K562 (cell line): ENCODE data around the gene CR2. TPM values are rescaled to one million over a fixed set of nuclear protein-coding genes. Genes with fewer than 3 reads are reported as not detected.

ENCODE experiments used
- ATAC-seq: fragments of 200-7000 bp; cut with Tn5 transposase; 3 replicates; pipeline ENCODE4 v1.9.1; 2020; ENCODE audit warnings: moderate library complexity
- BruUV-seq: library from RNA; stranded (reverse); fragments of 400-500 nt; replicated peaks from 2 replicates; lab custom pipeline; 2021; lab: Mats Ljungman, UMichigan
- CTCF ChIA-PET: fragments of 300-600 bp; formaldehyde crosslinking; extraction: SDS; loops from one replicate; lab custom pipeline; 2021; ENCODE audit warnings: low intra/inter-chr PET ratio; lab: Yijun Ruan, JAX
- POLR2A ChIA-PET: fragments of 300-600, 350-650 bp; sonication (Branson Sonifier 250); formaldehyde crosslinking; extraction: SDS; loops from one replicate; lab custom pipeline; 2021; ENCODE audit warnings: antibody characterized with exemption, inconsistent platforms; lab: Yijun Ruan, JAX
- DNase-seq, 4 experiments: peaks; one replicate each; pipeline versions ENCODE4 v3.0.0 to v3.0.0-alpha.2; 2011 to 2018; ENCODE audit warnings: low spot score in 3 of 4, mixed read lengths in 3 of 4; ENCODE audit errors: extremely low read depth in 1 of 4
- FAIRE-seq: peaks from 2 replicates; lab custom pipeline; 2011; peaks lifted over from hg19 to GRCh38; lab: Jason Lieb, UNC
- H2AFZ ChIP-seq: 2 replicates; pipeline ENCODE4 v1.6.0; 2011; ENCODE audit warnings: low read depth, low read length, control low read depth, inconsistent platforms
- H3K27ac ChIP-seq: fragments of 200-600 bp; 3 replicates; pipeline ENCODE4 v1.8.0; 2011; ENCODE audit warnings: low read depth, mild to moderate bottlenecking, control low read depth, inconsistent platforms, low read length, moderate library complexity, mixed read lengths; ENCODE audit errors: extremely low read depth
- H3K27me3 ChIP-seq, 2 experiments: fragments of 300-600 bp in 1 of 2; 2 replicates in 1 of 2; 3 replicates in 1 of 2; pipeline versions ENCODE4 v1.6.0 to v1.8.0; 2011; ENCODE audit warnings: inconsistent platforms in 2 of 2, low read length in 2 of 2, mild to moderate bottlenecking in 1 of 2, mixed read lengths in 1 of 2, moderate library complexity in 1 of 2; ENCODE audit not compliant: control insufficient read depth in 2 of 2, insufficient read depth in 2 of 2
- H3K36me3 ChIP-seq: fragments of 300-600 bp; 3 replicates; pipeline ENCODE4 v1.8.0; 2011; ENCODE audit warnings: mild to moderate bottlenecking, low read length, inconsistent platforms; ENCODE audit not compliant: control insufficient read depth, insufficient read depth
- H3K4me1 ChIP-seq, 2 experiments: fragments of 200-600 bp in 1 of 2; replicated peaks in 1 of 2; 2 replicates in 1 of 2; 3 replicates in 1 of 2; pipeline versions ENCODE4 v1.5.1 to v1.8.0; 2011; ENCODE audit warnings: inconsistent platforms in 2 of 2, low read length in 2 of 2, mild to moderate bottlenecking in 1 of 2, mixed read lengths in 1 of 2, moderate library complexity in 1 of 2; ENCODE audit not compliant: control insufficient read depth in 2 of 2, insufficient read depth in 2 of 2
- H3K4me2 ChIP-seq: 2 replicates; pipeline ENCODE4 v1.6.1; 2011; ENCODE audit warnings: low read length, control low read depth, inconsistent platforms, mixed read lengths; ENCODE audit not compliant: insufficient read depth
- H3K4me3 ChIP-seq: fragments of 200-600 bp; sonication (generic), shearing (Covaris generic); 2 replicates; pipeline ENCODE4 v1.5.1; 2016; ENCODE audit warnings: control low read depth, inconsistent platforms
- H3K79me2 ChIP-seq: fragments of 200-600 bp; 3 replicates; pipeline ENCODE4 v1.8.0; 2011; ENCODE audit warnings: low read length, inconsistent platforms; ENCODE audit not compliant: control insufficient read depth, insufficient read depth
- H3K9ac ChIP-seq, 2 experiments: 2 replicates each; pipeline versions ENCODE4 v1.6.0 to v1.6.1; 2011; ENCODE audit warnings: low read depth in 2 of 2, low read length in 2 of 2, control low read depth in 1 of 2, inconsistent platforms in 1 of 2, mild to moderate bottlenecking in 1 of 2, mixed read lengths in 1 of 2; ENCODE audit not compliant: insufficient read depth in 1 of 2
- H3K9me1 ChIP-seq: one replicate; pipeline ENCODE4 v1.6.0; 2011; ENCODE audit warnings: inconsistent platforms, mild to moderate bottlenecking, low read length, moderate library complexity; ENCODE audit not compliant: control insufficient read depth, insufficient read depth
- H3K9me3 ChIP-seq: replicated peaks from 2 replicates; pipeline ENCODE4 v1.5.1; 2011; ENCODE audit warnings: low read depth, low read length, inconsistent platforms; ENCODE audit not compliant: control insufficient read depth, insufficient read depth
- H4K20me1 ChIP-seq: replicated peaks from 2 replicates; pipeline ENCODE4 v1.6.1; 2011; ENCODE audit warnings: low read length, inconsistent platforms, mixed read lengths; ENCODE audit not compliant: control insufficient read depth, insufficient read depth
- CBX3 ChIP-seq, 2 experiments: IDR thresholded peaks; 1 replicate in 1 of 2; 2 replicates in 1 of 2; pipeline ENCODE4 v1.6.1; 2012; ENCODE audit warnings: inconsistent platforms in 2 of 2, low read length in 2 of 2, borderline replicate concordance in 1 of 2, control low read depth in 1 of 2
- GABPB1 ChIP-seq: sonication (generic); formaldehyde crosslinking; IDR thresholded peaks from 2 replicates; pipeline ENCODE4 v1.8.0; 2022; ENCODE audit warnings: mild to moderate bottlenecking, missing genetic modification reagents
- MIER1 ChIP-seq: fragments of 450-650 bp; IDR thresholded peaks from 2 replicates; pipeline ENCODE4 v1.6.1; 2016; ENCODE audit warnings: antibody characterized with exemption, mild to moderate bottlenecking, low read depth
- RBM25 ChIP-seq: fragments of 200-400 bp; formaldehyde crosslinking; IDR thresholded peaks from 2 replicates; pipeline ENCODE4 v1.6.1; 2018; ENCODE audit warnings: low read length, low read depth, moderate library complexity; ENCODE audit not compliant: severe bottlenecking
- TRIM24 ChIP-seq, 2 experiments: fragments of 450-650 bp; IDR thresholded peaks; 2 replicates each; pipeline ENCODE4 v1.6.1; 2016
- TRIM28 ChIP-seq: fragments of 450-650 bp; IDR thresholded peaks from 2 replicates; pipeline ENCODE4 v1.6.1; 2017
- in situ Hi-C: fragments of 300-500 bp; cut with MboI; formaldehyde crosslinking; loops from 4 replicates; pipeline ENCODE4 v1.15.0; 2018; ENCODE audit warnings: inconsistent platforms, mixed read lengths
- intact Hi-C: fragments of 100-400 bp; cut with micrococcal nuclease; formaldehyde crosslinking; loops from 2 replicates; pipeline ENCODE4 v1.14.2; 2022
- polyA plus RNA-seq, 8 experiments: library from polyadenylated mRNA; depleted of rRNA in 4 of 8; stranded (reverse) in 5 of 8; unstranded in 3 of 8; fragments of >200 nt; fragmentation: Nextera tagmentation in 2 of 8; fragmentation: Illumina TruSeq in 1 of 8; extraction: Ambion mirVana in 2 of 8; extraction: Trizol in 1 of 8; gene quantifications; 2 replicates each; pipeline versions ENCODE4 v1.2.1 to v1.2.3, GENCODE V29; 2011 to 2014; ENCODE audit warnings: inconsistent platforms in 1 of 8, missing spikeins in 1 of 8
- total RNA-seq, 7 experiments: library from RNA; depleted of rRNA in 6 of 7; stranded (reverse); fragments of >200 nt in 6 of 7; fragmentation: Illumina TruSeq in 2 of 7; extraction: Trizol in 2 of 7; gene quantifications; 2 replicates each; pipeline versions ENCODE4 v1.2.1 to v1.2.3, GENCODE V29; 2011 to 2021; ENCODE audit warnings: low replicate concordance in 1 of 7
- TF ChIP-seq, protein P1 (sequence below): fragments of 450-650 bp; IDR thresholded peaks from 2 replicates; pipeline ENCODE4 v1.6.1; 2018; ENCODE audit warnings: mild to moderate bottlenecking, low read depth; ENCODE audit not compliant: partially characterized antibody
- TF ChIP-seq, protein P2 (sequence below), 2 experiments: fragments of 450-650 bp; formaldehyde crosslinking in 1 of 2; IDR thresholded peaks; 2 replicates each; pipeline versions ENCODE4 v1.4.0 to v1.6.1; 2014 to 2020; ENCODE audit warnings: mild to moderate bottlenecking in 2 of 2, borderline replicate concordance in 1 of 2, low read depth in 1 of 2

The CR2 gene
- total and polyA plus RNA-seq, 9 of the 15 experiments (the other 6 are each of a cell fraction or from before 2014, with no cell fraction given) = 0.07 to 0.67 (median 0.37) TPM

DNA sequence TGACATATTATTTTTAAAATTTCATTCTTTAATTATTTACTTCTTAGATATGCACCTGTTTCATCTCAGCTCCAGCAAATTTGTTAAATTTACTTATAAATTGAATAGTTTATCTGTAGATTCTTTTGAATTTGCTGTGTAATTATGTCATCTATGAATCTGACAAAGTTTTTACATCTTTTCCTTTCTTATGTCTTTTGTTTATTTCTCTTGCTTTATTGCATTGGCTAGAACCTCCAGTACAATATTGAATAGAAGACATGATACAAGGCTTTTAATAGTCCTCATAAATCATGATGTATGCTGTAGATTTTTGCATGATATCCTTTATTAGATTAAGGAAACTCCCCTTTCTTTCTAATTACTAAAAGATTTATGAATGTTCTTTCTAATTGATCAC is 62.6 kb downstream of the CR2 start:
- no peaks in the 10 kb centered on the region for H3K27me3 ChIP-seq
- ATAC-seq = no peak

More for the DNA sequence above, 62.6 kb downstream of the CR2 start:
- ChIA-PET CTCF (no interaction called here), POLR2A (no interaction called here)
- in situ Hi-C loops = loop anchor here (25.0 kb wide), 1 partner anchor 904 kb away; the partner anchor contains the start of gene EIF2D
- Histone ChIP-seq H4K20me1 (no peaks in the 10 kb centered on the region), H3K27ac (no peak overlapping the region), H3K9me3 (peaks cover 12% of the 10 kb centered on the region), H3K4me3 (no peak overlapping the region), H3K4me1 (peaks cover 12 to 15% of the 10 kb centered on the region in 2 experiments; a peak in 4 of 5 replicates), H2AFZ (no peak overlapping the region), H3K36me3 (no peaks in the 10 kb centered on the region), H3K4me2 (no peak overlapping the region), H3K9me1 (no peaks in the 10 kb centered on the region), H3K9ac (no peak overlapping the region), H3K79me2 (no peaks in the 10 kb centered on the region)
- BruUV-seq = no TSS peak
- TF ChIP-seq MIER1 (0 out of 2 replicates have a peak, but pooled peaks have one; percentile 21), CBX3 (IDR thresholded peaks at IDR 0.05; ENCODE audit: borderline replicate concordance in 1 of 2, low read length in 2 of 2) (peak in 1 of 2 experiments; percentile 60; a peak in 1 of 3 replicates), TRIM24 (IDR thresholded peaks at IDR 0.05) (peak; percentile 30 to 50; a peak in 1 of 4 replicates), GABPB1 (CRISPR knock-in tag) (no peak), TRIM28 (peak; percentile 57), RBM25 (peak; percentile 61)
- TF ChIP-seq, protein P1, sequence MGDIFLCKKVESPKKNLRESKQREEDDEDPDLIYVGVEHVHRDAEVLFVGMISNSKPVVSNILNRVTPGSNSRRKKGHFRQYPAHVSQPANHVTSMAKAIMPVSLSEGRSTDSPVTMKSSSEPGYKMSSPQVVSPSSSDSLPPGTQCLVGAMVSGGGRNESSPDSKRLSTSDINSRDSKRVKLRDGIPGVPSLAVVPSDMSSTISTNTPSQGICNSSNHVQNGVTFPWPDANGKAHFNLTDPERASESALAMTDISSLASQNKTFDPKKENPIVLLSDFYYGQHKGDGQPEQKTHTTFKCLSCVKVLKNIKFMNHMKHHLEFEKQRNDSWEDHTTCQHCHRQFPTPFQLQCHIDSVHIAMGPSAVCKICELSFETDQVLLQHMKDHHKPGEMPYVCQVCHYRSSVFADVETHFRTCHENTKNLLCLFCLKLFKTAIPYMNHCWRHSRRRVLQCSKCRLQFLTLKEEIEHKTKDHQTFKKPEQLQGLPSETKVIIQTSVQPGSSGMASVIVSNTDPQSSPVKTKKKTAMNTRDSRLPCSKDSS = peak; percentile 56
- TF ChIP-seq, protein P2, sequence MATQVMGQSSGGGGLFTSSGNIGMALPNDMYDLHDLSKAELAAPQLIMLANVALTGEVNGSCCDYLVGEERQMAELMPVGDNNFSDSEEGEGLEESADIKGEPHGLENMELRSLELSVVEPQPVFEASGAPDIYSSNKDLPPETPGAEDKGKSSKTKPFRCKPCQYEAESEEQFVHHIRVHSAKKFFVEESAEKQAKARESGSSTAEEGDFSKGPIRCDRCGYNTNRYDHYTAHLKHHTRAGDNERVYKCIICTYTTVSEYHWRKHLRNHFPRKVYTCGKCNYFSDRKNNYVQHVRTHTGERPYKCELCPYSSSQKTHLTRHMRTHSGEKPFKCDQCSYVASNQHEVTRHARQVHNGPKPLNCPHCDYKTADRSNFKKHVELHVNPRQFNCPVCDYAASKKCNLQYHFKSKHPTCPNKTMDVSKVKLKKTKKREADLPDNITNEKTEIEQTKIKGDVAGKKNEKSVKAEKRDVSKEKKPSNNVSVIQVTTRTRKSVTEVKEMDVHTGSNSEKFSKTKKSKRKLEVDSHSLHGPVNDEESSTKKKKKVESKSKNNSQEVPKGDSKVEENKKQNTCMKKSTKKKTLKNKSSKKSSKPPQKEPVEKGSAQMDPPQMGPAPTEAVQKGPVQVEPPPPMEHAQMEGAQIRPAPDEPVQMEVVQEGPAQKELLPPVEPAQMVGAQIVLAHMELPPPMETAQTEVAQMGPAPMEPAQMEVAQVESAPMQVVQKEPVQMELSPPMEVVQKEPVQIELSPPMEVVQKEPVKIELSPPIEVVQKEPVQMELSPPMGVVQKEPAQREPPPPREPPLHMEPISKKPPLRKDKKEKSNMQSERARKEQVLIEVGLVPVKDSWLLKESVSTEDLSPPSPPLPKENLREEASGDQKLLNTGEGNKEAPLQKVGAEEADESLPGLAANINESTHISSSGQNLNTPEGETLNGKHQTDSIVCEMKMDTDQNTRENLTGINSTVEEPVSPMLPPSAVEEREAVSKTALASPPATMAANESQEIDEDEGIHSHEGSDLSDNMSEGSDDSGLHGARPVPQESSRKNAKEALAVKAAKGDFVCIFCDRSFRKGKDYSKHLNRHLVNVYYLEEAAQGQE (IDR thresholded peaks at IDR 0.05; ENCODE audit: borderline replicate concordance) = no peak
- TF ChIP-seq, protein P2 (CRISPR knock-in tag; IDR thresholded peaks at IDR 0.05; ENCODE audit: low read depth) = no peak
- intact Hi-C loops = no loop called here
- DNase-seq = no peak
- FAIRE-seq = no peak
